ENCODE results near the gene SLITRK5. TPM values are rescaled to one million over a fixed set of nuclear protein-coding genes. Genes with fewer than 3 reads are reported as not detected.

Gene SLITRK5
- total RNA-seq, 1 experiment from 2014 or later: 0.08 TPM

DNA sequence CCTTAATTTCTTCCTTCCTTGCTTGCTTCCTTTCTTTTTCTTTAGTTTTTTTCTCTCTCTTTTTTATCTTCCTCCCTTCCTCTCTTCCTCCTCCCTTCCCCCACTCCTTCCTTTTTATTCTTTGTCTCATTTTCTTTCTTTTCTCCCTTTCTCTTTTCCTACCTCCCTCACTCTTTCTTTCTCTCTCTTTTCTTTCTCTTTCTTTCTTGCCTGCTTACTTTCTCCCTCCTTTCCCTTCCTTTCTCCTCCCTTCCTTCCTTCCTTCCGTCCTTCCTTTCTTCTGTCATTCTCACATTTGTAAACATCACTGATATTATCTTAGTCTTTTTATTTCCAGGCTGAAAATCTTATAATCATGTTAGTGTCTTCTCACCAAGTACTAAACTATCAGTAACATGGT, 38.8 kb downstream of the SLITRK5 start:
- intact Hi-C loops (cut with micrococcal nuclease; ENCODE audit: unreplicated experiment): no loop called here

DNA sequence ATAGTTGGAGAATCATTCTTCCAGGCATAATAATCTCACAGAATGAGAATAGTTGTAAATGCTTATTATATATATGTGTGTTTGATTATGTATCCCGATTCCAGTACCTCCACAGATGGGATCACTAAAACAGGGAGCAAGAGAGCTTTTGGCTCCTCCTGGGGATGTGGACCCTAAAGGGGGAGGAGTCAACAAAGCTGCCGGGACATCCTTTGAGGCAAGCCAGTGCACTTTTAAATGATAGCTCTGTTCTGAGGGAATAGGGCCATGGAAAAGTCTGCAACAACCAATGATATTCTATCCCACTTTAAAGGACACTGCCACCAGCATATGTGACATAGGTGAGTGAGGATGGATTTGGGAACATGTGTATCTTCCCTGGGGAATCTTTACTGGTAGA, 40.8 kb downstream of the SLITRK5 start:
- Histone ChIP-seq H3K27ac (ENCODE audit: low read length) (no peak overlapping the region), H3K27me3 (ENCODE audit: control insufficient read depth, insufficient read depth, low read length) (no peaks in the 10 kb centered on the region), H3K36me3 (ENCODE audit: control insufficient read depth, insufficient read depth, low read length) (no peaks in the 10 kb centered on the region), H3K4me1 (ENCODE audit: control insufficient read depth, insufficient read depth, low read length) (no peaks in the 10 kb centered on the region), H3K9me3 (ENCODE audit: control insufficient read depth, insufficient read depth, low read depth, low read length) (no peaks in the 10 kb centered on the region), H3K4me3 (ENCODE audit: low read depth in 2 of 2, low read length in 2 of 2) (no peak overlapping the region)
- ChIA-PET POLR2A (no interaction called here), CTCF (no interaction called here)
- in situ Hi-C loops (cut with HindIII; ENCODE audit: low pct_unique_long_range_greater_than_20kb, low sequenced_read_pairs): no loop called here
- ATAC-seq: no peak
- TF ChIP-seq, protein P1, sequence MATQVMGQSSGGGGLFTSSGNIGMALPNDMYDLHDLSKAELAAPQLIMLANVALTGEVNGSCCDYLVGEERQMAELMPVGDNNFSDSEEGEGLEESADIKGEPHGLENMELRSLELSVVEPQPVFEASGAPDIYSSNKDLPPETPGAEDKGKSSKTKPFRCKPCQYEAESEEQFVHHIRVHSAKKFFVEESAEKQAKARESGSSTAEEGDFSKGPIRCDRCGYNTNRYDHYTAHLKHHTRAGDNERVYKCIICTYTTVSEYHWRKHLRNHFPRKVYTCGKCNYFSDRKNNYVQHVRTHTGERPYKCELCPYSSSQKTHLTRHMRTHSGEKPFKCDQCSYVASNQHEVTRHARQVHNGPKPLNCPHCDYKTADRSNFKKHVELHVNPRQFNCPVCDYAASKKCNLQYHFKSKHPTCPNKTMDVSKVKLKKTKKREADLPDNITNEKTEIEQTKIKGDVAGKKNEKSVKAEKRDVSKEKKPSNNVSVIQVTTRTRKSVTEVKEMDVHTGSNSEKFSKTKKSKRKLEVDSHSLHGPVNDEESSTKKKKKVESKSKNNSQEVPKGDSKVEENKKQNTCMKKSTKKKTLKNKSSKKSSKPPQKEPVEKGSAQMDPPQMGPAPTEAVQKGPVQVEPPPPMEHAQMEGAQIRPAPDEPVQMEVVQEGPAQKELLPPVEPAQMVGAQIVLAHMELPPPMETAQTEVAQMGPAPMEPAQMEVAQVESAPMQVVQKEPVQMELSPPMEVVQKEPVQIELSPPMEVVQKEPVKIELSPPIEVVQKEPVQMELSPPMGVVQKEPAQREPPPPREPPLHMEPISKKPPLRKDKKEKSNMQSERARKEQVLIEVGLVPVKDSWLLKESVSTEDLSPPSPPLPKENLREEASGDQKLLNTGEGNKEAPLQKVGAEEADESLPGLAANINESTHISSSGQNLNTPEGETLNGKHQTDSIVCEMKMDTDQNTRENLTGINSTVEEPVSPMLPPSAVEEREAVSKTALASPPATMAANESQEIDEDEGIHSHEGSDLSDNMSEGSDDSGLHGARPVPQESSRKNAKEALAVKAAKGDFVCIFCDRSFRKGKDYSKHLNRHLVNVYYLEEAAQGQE (IDR thresholded peaks at IDR 0.05; ENCODE audit: insufficient read depth in 1 of 2, low read depth in 2 of 2, low read length in 1 of 2): no peak
- TF ChIP-seq TCF7L2 (IDR thresholded peaks at IDR 0.05; ENCODE audit: low read depth, low read length): no peak
- intact Hi-C loops (cut with micrococcal nuclease; ENCODE audit: unreplicated experiment): no loop called here
- DNase-seq (ENCODE audit: low read depth, low spot score): no peak
- no TSS peak for BruUV-seq (replicated peaks)

More for the DNA sequence above, 38.8 kb downstream of the SLITRK5 start:
- no peak overlapping the region for H3K27ac ChIP-seq (ENCODE audit: low read length)
- DNase-seq (ENCODE audit: low read depth, low spot score) (no peak), ATAC-seq (no peak)
- H3K4me1 ChIP-seq (ENCODE audit: control insufficient read depth, insufficient read depth, low read length): no peaks in the 10 kb centered on the region
- POLR2A ChIA-PET: interaction anchor here (0.6 kb wide), 1 partner anchor 1665 kb away, joined by 8 read pairs; no protein-coding TSS in a partner anchor
- H3K36me3 ChIP-seq (ENCODE audit: control insufficient read depth, insufficient read depth, low read length): no peaks in the 10 kb centered on the region
- CTCF ChIA-PET: no interaction called here
- BruUV-seq (replicated peaks): no TSS peak
- no peaks in the 10 kb centered on the region for H3K9me3 ChIP-seq (ENCODE audit: control insufficient read depth, insufficient read depth, low read depth, low read length)
- in situ Hi-C loops (cut with HindIII; ENCODE audit: low pct_unique_long_range_greater_than_20kb, low sequenced_read_pairs): no loop called here
- no peaks in the 10 kb centered on the region for H3K27me3 ChIP-seq (ENCODE audit: control insufficient read depth, insufficient read depth, low read length)
- H3K4me3 ChIP-seq (ENCODE audit: low read depth in 2 of 2, low read length in 2 of 2): no peak overlapping the region
- TF ChIP-seq, protein P1 (IDR thresholded peaks at IDR 0.05; ENCODE audit: insufficient read depth in 1 of 2, low read depth in 2 of 2, low read length in 1 of 2): no peak
- TF ChIP-seq, protein P2, sequence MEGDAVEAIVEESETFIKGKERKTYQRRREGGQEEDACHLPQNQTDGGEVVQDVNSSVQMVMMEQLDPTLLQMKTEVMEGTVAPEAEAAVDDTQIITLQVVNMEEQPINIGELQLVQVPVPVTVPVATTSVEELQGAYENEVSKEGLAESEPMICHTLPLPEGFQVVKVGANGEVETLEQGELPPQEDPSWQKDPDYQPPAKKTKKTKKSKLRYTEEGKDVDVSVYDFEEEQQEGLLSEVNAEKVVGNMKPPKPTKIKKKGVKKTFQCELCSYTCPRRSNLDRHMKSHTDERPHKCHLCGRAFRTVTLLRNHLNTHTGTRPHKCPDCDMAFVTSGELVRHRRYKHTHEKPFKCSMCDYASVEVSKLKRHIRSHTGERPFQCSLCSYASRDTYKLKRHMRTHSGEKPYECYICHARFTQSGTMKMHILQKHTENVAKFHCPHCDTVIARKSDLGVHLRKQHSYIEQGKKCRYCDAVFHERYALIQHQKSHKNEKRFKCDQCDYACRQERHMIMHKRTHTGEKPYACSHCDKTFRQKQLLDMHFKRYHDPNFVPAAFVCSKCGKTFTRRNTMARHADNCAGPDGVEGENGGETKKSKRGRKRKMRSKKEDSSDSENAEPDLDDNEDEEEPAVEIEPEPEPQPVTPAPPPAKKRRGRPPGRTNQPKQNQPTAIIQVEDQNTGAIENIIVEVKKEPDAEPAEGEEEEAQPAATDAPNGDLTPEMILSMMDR (IDR thresholded peaks at IDR 0.05): no peak
- TF ChIP-seq POLR2AphosphoS5 (IDR thresholded peaks at IDR 0.05; ENCODE audit: low read depth, low read length) (no peak), TCF7L2 (IDR thresholded peaks at IDR 0.05; ENCODE audit: low read depth, low read length) (no peak), SIN3A (IDR thresholded peaks at IDR 0.05; ENCODE audit: borderline replicate concordance, insufficient read depth, low read depth, low read length) (no peak)

Data from Panc1 (cell line).